Motor neuron (in vitro differentiated cells): ENCODE data around the gene NUCB2. TPM values are rescaled to one million over a fixed set of nuclear protein-coding genes. Genes with fewer than 3 reads are reported as not detected.

Source experiments
- ATAC-seq, 8 experiments: fragments of 200-7000 bp; cut with Tn5 transposase; replicated peaks in 6 of 8; 2 replicates each; pipeline ENCODE4 v1.8.0; 2021; ENCODE audit warnings: mild to moderate bottlenecking in 8 of 8, moderate library complexity in 8 of 8
- H3K27ac ChIP-seq, 2 donors: fragments of 250-450 bp; sonication (Bioruptor Pico); 2 replicates each; pipeline ENCODE4 v1.9.0; 2021; ENCODE audit warnings: antibody characterized with exemption in 2 of 2, mild to moderate bottlenecking in 2 of 2, moderate library complexity in 1 of 2
- H3K4me1 ChIP-seq, 2 donors: fragments of 250-450 bp; sonication (Bioruptor Pico); replicated peaks in 1 of 2; 2 replicates each; pipeline ENCODE4 v1.6.1; 2021; ENCODE audit warnings: antibody characterized with exemption in 2 of 2, mild to moderate bottlenecking in 2 of 2, moderate library complexity in 1 of 2
- H3K4me3 ChIP-seq, 5 donors: fragments of 250-450 bp; sonication (Bioruptor Pico); 2 replicates each; pipeline ENCODE4 v1.9.0; 2021; ENCODE audit warnings: antibody characterized with exemption in 5 of 5, mild to moderate bottlenecking in 5 of 5, moderate library complexity in 4 of 5
- WGBS, 10 experiments: fragments of 450-650 bp; shearing (Covaris generic); methylation state at CpG; one replicate each; pipeline ENCODE4 v1.0.0; 2022; 5-methylcytosine and 5-hydroxymethylcytosine counted together
- in situ Hi-C, 9 experiments: fragments of 400-800 bp; cut with MboI; loops; one replicate each; pipeline ENCODE4 v1.15.0; 2021; ENCODE audit warnings: low sequenced_read_pairs in 9 of 9, low pct_unique_long_range_greater_than_20kb in 2 of 9; ENCODE audit not compliant: unreplicated experiment in 9 of 9
- total RNA-seq, 8 experiments: library from RNA; unstranded; fragments of 300-600 nt; gene quantifications; 2 replicates each; pipeline versions ENCODE4 v1.2.3 to v1.2.4, GENCODE V29; 2022

NUCB2 gene
- total RNA-seq, 8 experiments from 2014 or later: 26.8 to 151 (median 79.9) TPM

GRCh38 chr11:17314232-17314547 lies 37.7 kb downstream of the NUCB2 start:
- Histone ChIP-seq H3K4me1 (no peaks in the 10 kb centered on the region), H3K27ac (no peak overlapping the region), H3K4me3 (no peak overlapping the region)
- in situ Hi-C loops: no loop called here
- ATAC-seq: peak in 3 of 8 experiments; percentile 46 to 98 (median 94)
- 0 to 83% (median 67%) methylated on average over 1 of the region's 1 CpG; no CpG with 5 or more reads in 5 of the 10 experiments for WGBS, 10 experiments

- in situ Hi-C loops: no loop called here
Observed at GRCh38 chr11:17314904-17315426, 38.4 kb downstream of the NUCB2 start.

GRCh38 chr11:17328871-17329494 lies 52.4 kb downstream of the NUCB2 start:
- no peaks in the 10 kb centered on the region for H3K4me1 ChIP-seq
- peak in 1 of 8 experiments; percentile 85 for ATAC-seq
- in situ Hi-C loops: no loop called here
- H3K27ac ChIP-seq: no peak overlapping the region
- 83 to 100% (median 97%) methylated on average over 1 to 5 of the region's 5 CpGs; no CpG with 5 or more reads in 3 of the 10 experiments for whole genome bisulfite sequencing, 10 experiments
- no peak overlapping the region for H3K4me3 ChIP-seq

More at GRCh38 chr11:17314904-17315426, 38.4 kb downstream of the NUCB2 start:
- WGBS, 10 experiments: 75 to 100% (median 100%) methylated on average over 1 of the region's 1 CpG; no CpG with 5 or more reads in 4 of the 10 experiments
- Histone ChIP-seq H3K4me3 (no peak overlapping the region), H3K4me1 (no peaks in the 10 kb centered on the region), H3K27ac (no peak overlapping the region)
- no peak for ATAC-seq

GRCh38 chr11:17331669-17332068 lies 55.1 kb downstream of the NUCB2 start:
- no peak for ATAC-seq
- in situ Hi-C loops: no loop called here
- 46 to 100% (median 78%) methylated on average over 1 to 2 of the region's 2 CpGs for WGBS, 10 experiments
- no peak overlapping the region for H3K27ac ChIP-seq
- no peaks in the 10 kb centered on the region for H3K4me1 ChIP-seq
- no peak overlapping the region for H3K4me3 ChIP-seq

GRCh38 chr11:17333799-17334586 lies 57.5 kb downstream of the NUCB2 start:
- no peak overlapping the region for H3K4me3 ChIP-seq
- ATAC-seq: no peak
- H3K27ac ChIP-seq: no peak overlapping the region
- no peaks in the 10 kb centered on the region for H3K4me1 ChIP-seq
- 83 to 100% (median 96%) methylated on average over 1 to 4 of the region's 4 CpGs; no CpG with 5 or more reads in 4 of the 10 experiments for whole genome bisulfite sequencing, 10 experiments
- in situ Hi-C loops: no loop called here

GRCh38 chr11:17343257-17343656 lies 66.7 kb downstream of the NUCB2 start:
- H3K27ac ChIP-seq: no peak overlapping the region
- no peaks in the 10 kb centered on the region for H3K4me1 ChIP-seq
- peak in 3 of 8 experiments; percentile 59 to 80 (median 78) for ATAC-seq
- no peak overlapping the region for H3K4me3 ChIP-seq
- 0 to 100% (median 88%) methylated on average over 1 to 2 of the region's 2 CpGs; no CpG with 5 or more reads in 1 of the 10 experiments for WGBS, 10 experiments
- in situ Hi-C loops: no loop called here

GRCh38 chr11:17343907-17344306 lies 67.4 kb downstream of the NUCB2 start:
- in situ Hi-C loops: no loop called here
- Histone ChIP-seq H3K27ac (no peak overlapping the region), H3K4me1 (no peaks in the 10 kb centered on the region), H3K4me3 (no peak overlapping the region)
- peak in 3 of 8 experiments; percentile 62 to 99 (median 98) for ATAC-seq
- 0 to 82% (median 60%) methylated on average over 1 of the region's 1 CpG; no CpG with 5 or more reads in 3 of the 10 experiments for WGBS, 10 experiments

- no peak overlapping the region for H3K27ac ChIP-seq
- no peak for ATAC-seq
- 0 to 60% (median 50%) methylated on average over 1 of the region's 1 CpG; no CpG with 5 or more reads in 1 of the 10 experiments for WGBS, 10 experiments
- in situ Hi-C loops: no loop called here
- no peaks in the 10 kb centered on the region for H3K4me1 ChIP-seq
- no peak overlapping the region for H3K4me3 ChIP-seq
Observed at GRCh38 chr11:17347676-17348075, 71.1 kb downstream of the NUCB2 start.

- Histone ChIP-seq H3K4me1 (peaks cover 2 to 4% of the 10 kb centered on the region in 2 donors), H3K4me3 (peak overlapping the region in 4 of 5 donors; percentile 60 to 83 (median 63)), H3K27ac (no peak overlapping the region)
- no peak for ATAC-seq
- in situ Hi-C loops: loop anchor here in 1 of 9 experiments (25.0 kb wide), 1 partner anchor 162 kb away; no protein-coding TSS in a partner anchor
- WGBS, 10 experiments: 69 to 100% (median 91%) methylated on average over 1 to 7 of the region's 7 CpGs
Observed at GRCh38 chr11:17350455-17351171, 74.1 kb downstream of the NUCB2 start.

- H3K4me1 ChIP-seq: peaks cover 2 to 4% of the 10 kb centered on the region in 2 donors
- WGBS, 10 experiments: 7 to 65% (median 28%) methylated on average over 2 to 11 of the region's 12 CpGs; no CpG with 5 or more reads in 1 of the 10 experiments
- in situ Hi-C loops: loop anchor here in 1 of 9 experiments (25.0 kb wide), 1 partner anchor 161 kb away; no protein-coding TSS in a partner anchor
- peak overlapping the region; percentile 57 to 83 (median 62) for H3K4me3 ChIP-seq
- no peak for ATAC-seq
- peak overlapping the region in 1 of 2 donors; percentile 85 for H3K27ac ChIP-seq
Observed at GRCh38 chr11:17351172-17351509, 74.6 kb downstream of the NUCB2 start.

- in situ Hi-C loops: loop anchor here in 1 of 9 experiments (25.0 kb wide), 1 partner anchor 161 kb away; no protein-coding TSS in a partner anchor
- 0 to 1% (median 1%) methylated on average over 1 to 25 of the region's 61 CpGs; no CpG with 5 or more reads in 5 of the 10 experiments for WGBS, 10 experiments
- peak; percentile 59 to 80 (median 74) for ATAC-seq
Observed at GRCh38 chr11:17351510-17352176, 75.1 kb downstream of the NUCB2 start, which contains the start of gene NCR3LG1. Gene NCR3LG1, plus strand, starts transcription at chr11:17351800. Its CDS starts 170 bp downstream, at chr11:17351970.

More at GRCh38 chr11:17351510-17352176, 75.1 kb downstream of the NUCB2 start, which contains the start of gene NCR3LG1:
- Histone ChIP-seq H3K4me3 (peak within 1 kb of the TSS; percentile 57 to 83 (median 62)), H3K4me1 (peaks cover 2 to 4% of the 10 kb centered on the region in 2 donors), H3K27ac (peak within 1 kb of the TSS; percentile 56 to 85)
